Adipocyte (in vitro differentiated cells): ENCODE data around the gene MAGEA9B.
"Not testable (repeated sequence)": the region's sequence is repeated elsewhere in the genome, so short reads cannot be mapped to it uniquely, and the experiment has no call there.

ENCODE experiments used
- DNase-seq: peaks from one replicate; pipeline ENCODE4 v3.0.0-alpha.2; 2015; ENCODE audit warnings: low read depth
- H3K27me3 ChIP-seq: replicated peaks from 2 replicates; pipeline ENCODE4 v1.7.0; 2013; ENCODE audit warnings: mild to moderate bottlenecking, low read length, moderate library complexity; ENCODE audit not compliant: control insufficient read depth, insufficient read depth
- H3K36me3 ChIP-seq: 2 replicates; pipeline ENCODE4 v1.7.0; 2013; ENCODE audit warnings: low read length, mild to moderate bottlenecking, moderate library complexity; ENCODE audit not compliant: control insufficient read depth, insufficient read depth, severe bottlenecking
- H3K4me1 ChIP-seq: 2 replicates; pipeline ENCODE4 v1.7.0; 2013; ENCODE audit warnings: mild to moderate bottlenecking, low read length, moderate library complexity; ENCODE audit not compliant: control insufficient read depth, insufficient read depth
- H3K4me3 ChIP-seq: 2 replicates; pipeline ENCODE4 v1.7.0; 2013; ENCODE audit warnings: mild to moderate bottlenecking, low read length, moderate library complexity
- H3K9ac ChIP-seq: 2 replicates; pipeline ENCODE4 v1.7.0; 2013; ENCODE audit warnings: mild to moderate bottlenecking, low read length, moderate library complexity
- H3K9me3 ChIP-seq: 2 replicates; pipeline ENCODE4 v1.7.0; 2013; ENCODE audit warnings: mild to moderate bottlenecking, low read length, moderate library complexity; ENCODE audit not compliant: control insufficient read depth

Gene MAGEA9B

GRCh38 chrX:149587359-149587758, at the start of gene MAGEA9B:
Gene MAGEA9B (minus strand): TSS chrX:149587459. CDS start chrX:149583179, 4,280 bp downstream.
- H3K27me3 ChIP-seq, DNase-seq, H3K4me1 ChIP-seq, H3K9ac ChIP-seq, H3K4me3 ChIP-seq, H3K36me3 ChIP-seq, H3K9me3 ChIP-seq: not testable (repeated sequence)

- Histone ChIP-seq H3K4me3 (no peak overlapping the region), H3K9ac (no peak overlapping the region), H3K36me3 (no peaks in the 10 kb centered on the region), H3K4me1 (peaks cover 8% of the 10 kb centered on the region), H3K27me3 (peaks cover 9% of the 10 kb centered on the region), H3K9me3 (no peaks in the 10 kb centered on the region)
- no peak for DNase-seq
These were observed 46.3 kb upstream of the MAGEA9B start for GRCh38 chrX:149633511-149633910.

GRCh38 chrX:149631234-149632165, 44.2 kb upstream of the MAGEA9B start, which contains the start of gene TMEM185A:
Gene TMEM185A (minus strand): TSS chrX:149631792. CDS start chrX:149631580, 212 bp downstream.
- H3K9ac ChIP-seq: peak within 1 kb of the TSS; percentile 85
- peak within 1 kb of the TSS; percentile 83 for H3K4me3 ChIP-seq
- H3K27me3 ChIP-seq: peaks cover 9% of the 10 kb centered on the region
- H3K9me3 ChIP-seq: no peaks in the 10 kb centered on the region
- no peaks in the 10 kb centered on the region for H3K36me3 ChIP-seq
- DNase-seq: peak; percentile 77
- H3K4me1 ChIP-seq: peaks cover 8% of the 10 kb centered on the region

GRCh38 chrX:149630681-149631233, 43.5 kb upstream of the MAGEA9B start:
- H3K4me3 ChIP-seq: peak overlapping the region; percentile 83
- peaks cover 8% of the 10 kb centered on the region for H3K4me1 ChIP-seq
- H3K9ac ChIP-seq: peak overlapping the region; percentile 85
- peak; percentile 61 for DNase-seq
- H3K27me3 ChIP-seq: peaks cover 9% of the 10 kb centered on the region
- no peaks in the 10 kb centered on the region for H3K9me3 ChIP-seq
- H3K36me3 ChIP-seq: no peaks in the 10 kb centered on the region

- Histone ChIP-seq H3K36me3 (no peaks in the 10 kb centered on the region), H3K4me3 (peak overlapping the region; percentile 83), H3K9ac (peak overlapping the region; percentile 85), H3K4me1 (peaks cover 8% of the 10 kb centered on the region), H3K9me3 (no peaks in the 10 kb centered on the region), H3K27me3 (peaks cover under 1% of the 10 kb centered on the region)
- no peak for DNase-seq
These were observed 42.6 kb upstream of the MAGEA9B start for GRCh38 chrX:149629730-149630387.

GRCh38 chrX:149628768-149629167, 41.5 kb upstream of the MAGEA9B start:
- H3K4me1 ChIP-seq: peaks cover 8% of the 10 kb centered on the region
- DNase-seq: no peak
- no peaks in the 10 kb centered on the region for H3K36me3 ChIP-seq
- no peaks in the 10 kb centered on the region for H3K27me3 ChIP-seq
- no peak overlapping the region for H3K4me3 ChIP-seq
- H3K9me3 ChIP-seq: no peaks in the 10 kb centered on the region
- H3K9ac ChIP-seq: no peak overlapping the region

GRCh38 chrX:149628280-149628679, 41.0 kb upstream of the MAGEA9B start:
- H3K36me3 ChIP-seq: no peaks in the 10 kb centered on the region
- H3K9me3 ChIP-seq: no peaks in the 10 kb centered on the region
- no peaks in the 10 kb centered on the region for H3K27me3 ChIP-seq
- no peak for DNase-seq
- H3K4me1 ChIP-seq: peaks cover 8% of the 10 kb centered on the region
- H3K9ac ChIP-seq: no peak overlapping the region
- H3K4me3 ChIP-seq: no peak overlapping the region

- H3K9me3 ChIP-seq, H3K27me3 ChIP-seq, H3K9ac ChIP-seq, H3K4me1 ChIP-seq, H3K4me3 ChIP-seq, H3K36me3 ChIP-seq, DNase-seq: not testable (repeated sequence)
These were observed 39.6 kb upstream of the MAGEA9B start for GRCh38 chrX:149626829-149627228.

- H3K4me1 ChIP-seq, H3K4me3 ChIP-seq, H3K27me3 ChIP-seq, H3K9me3 ChIP-seq, H3K36me3 ChIP-seq, DNase-seq, H3K9ac ChIP-seq: not testable (repeated sequence)
These were observed 32.4 kb upstream of the MAGEA9B start for GRCh38 chrX:149619662-149620061.

GRCh38 chrX:149618871-149619270, 31.6 kb upstream of the MAGEA9B start:
- H3K36me3 ChIP-seq: no peaks in the 10 kb centered on the region
- H3K4me3 ChIP-seq: no peak overlapping the region
- no peak overlapping the region for H3K9ac ChIP-seq
- H3K4me1 ChIP-seq: no peaks in the 10 kb centered on the region
- H3K27me3 ChIP-seq: peaks cover 4% of the 10 kb centered on the region
- DNase-seq: no peak
- H3K9me3 ChIP-seq: no peaks in the 10 kb centered on the region

GRCh38 chrX:149611623-149612175, 24.4 kb upstream of the MAGEA9B start:
- peaks cover 14% of the 10 kb centered on the region for H3K27me3 ChIP-seq
- no peak for DNase-seq
- no peak overlapping the region for H3K4me3 ChIP-seq

More at GRCh38 chrX:149611623-149612175, 24.4 kb upstream of the MAGEA9B start:
- H3K36me3 ChIP-seq: peaks cover 4% of the 10 kb centered on the region
- no peaks in the 10 kb centered on the region for H3K9me3 ChIP-seq
- no peaks in the 10 kb centered on the region for H3K4me1 ChIP-seq
- no peak overlapping the region for H3K9ac ChIP-seq
